ENCODE results near the gene NCKAP5L. TPM values are rescaled to one million over a fixed set of nuclear protein-coding genes. Genes with fewer than 3 reads are reported as not detected.

The NCKAP5L gene
- total RNA-seq, 2 donors from 2014 or later = 21.2 to 24.1 TPM

DNA sequence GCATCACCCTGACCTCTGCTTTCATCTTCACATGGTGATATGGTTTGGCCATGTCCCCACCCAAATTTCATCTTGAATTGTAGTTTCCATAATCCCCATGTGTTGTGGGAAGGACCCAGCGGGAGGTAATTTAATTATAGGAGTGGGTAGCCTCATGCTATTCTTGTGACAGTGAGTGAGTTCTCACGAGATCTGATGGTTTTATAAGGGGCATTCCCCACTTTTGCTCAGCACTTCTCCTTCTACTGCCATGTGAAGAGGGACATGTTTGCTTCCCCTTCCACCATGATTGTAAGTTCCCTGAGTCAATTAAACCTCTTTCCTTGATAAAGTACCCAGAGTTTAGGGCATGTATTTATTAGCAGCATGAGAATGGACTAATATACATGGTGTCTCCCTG lies 48.6 kb downstream of the NCKAP5L start:
- H3K27ac ChIP-seq (ENCODE audit: low read depth, low read length) = no peak overlapping the region
- no peak overlapping the region for H3K4me3 ChIP-seq (ENCODE audit: low read length)
- peaks cover 10% of the 10 kb centered on the region for H3K4me1 Mint-ChIP-seq
- no peak overlapping the region for H3K9ac ChIP-seq (ENCODE audit: extremely low read depth, low read length, poor library complexity, severe bottlenecking)
- no peaks in the 10 kb centered on the region for H3K36me3 Mint-ChIP-seq (ENCODE audit: low read depth)
- 67 to 92% methylated on average over 1 to 2 of the region's 2 CpGs for WGBS, 2 experiments (ENCODE audit: insufficient coverage in 1 of 2, insufficient read length in 1 of 2)
- H3K4me3 Mint-ChIP-seq = no peak overlapping the region
- DNase-seq = no peak
- H3K9me3 ChIP-seq (ENCODE audit: control insufficient read depth, low read length) = no peaks in the 10 kb centered on the region
- H3K27me3 ChIP-seq (ENCODE audit: control insufficient read depth, insufficient read depth, low read length, poor library complexity, severe bottlenecking) = peaks cover 5% of the 10 kb centered on the region
- TF ChIP-seq, protein P1, sequence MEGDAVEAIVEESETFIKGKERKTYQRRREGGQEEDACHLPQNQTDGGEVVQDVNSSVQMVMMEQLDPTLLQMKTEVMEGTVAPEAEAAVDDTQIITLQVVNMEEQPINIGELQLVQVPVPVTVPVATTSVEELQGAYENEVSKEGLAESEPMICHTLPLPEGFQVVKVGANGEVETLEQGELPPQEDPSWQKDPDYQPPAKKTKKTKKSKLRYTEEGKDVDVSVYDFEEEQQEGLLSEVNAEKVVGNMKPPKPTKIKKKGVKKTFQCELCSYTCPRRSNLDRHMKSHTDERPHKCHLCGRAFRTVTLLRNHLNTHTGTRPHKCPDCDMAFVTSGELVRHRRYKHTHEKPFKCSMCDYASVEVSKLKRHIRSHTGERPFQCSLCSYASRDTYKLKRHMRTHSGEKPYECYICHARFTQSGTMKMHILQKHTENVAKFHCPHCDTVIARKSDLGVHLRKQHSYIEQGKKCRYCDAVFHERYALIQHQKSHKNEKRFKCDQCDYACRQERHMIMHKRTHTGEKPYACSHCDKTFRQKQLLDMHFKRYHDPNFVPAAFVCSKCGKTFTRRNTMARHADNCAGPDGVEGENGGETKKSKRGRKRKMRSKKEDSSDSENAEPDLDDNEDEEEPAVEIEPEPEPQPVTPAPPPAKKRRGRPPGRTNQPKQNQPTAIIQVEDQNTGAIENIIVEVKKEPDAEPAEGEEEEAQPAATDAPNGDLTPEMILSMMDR (conservative IDR thresholded peaks at IDR 0.05) = no peak
- no peak overlapping the region for H3K27ac Mint-ChIP-seq
- H3K36me3 ChIP-seq (ENCODE audit: control insufficient read depth, insufficient read depth, low read length) = no peaks in the 10 kb centered on the region
- H3K9me3 Mint-ChIP-seq = no peaks in the 10 kb centered on the region
- no peaks in the 10 kb centered on the region for H3K4me1 ChIP-seq (ENCODE audit: control insufficient read depth, insufficient read depth, low read length)
- peaks cover 29% of the 10 kb centered on the region for H3K27me3 Mint-ChIP-seq (ENCODE audit: insufficient read depth)

DNA sequence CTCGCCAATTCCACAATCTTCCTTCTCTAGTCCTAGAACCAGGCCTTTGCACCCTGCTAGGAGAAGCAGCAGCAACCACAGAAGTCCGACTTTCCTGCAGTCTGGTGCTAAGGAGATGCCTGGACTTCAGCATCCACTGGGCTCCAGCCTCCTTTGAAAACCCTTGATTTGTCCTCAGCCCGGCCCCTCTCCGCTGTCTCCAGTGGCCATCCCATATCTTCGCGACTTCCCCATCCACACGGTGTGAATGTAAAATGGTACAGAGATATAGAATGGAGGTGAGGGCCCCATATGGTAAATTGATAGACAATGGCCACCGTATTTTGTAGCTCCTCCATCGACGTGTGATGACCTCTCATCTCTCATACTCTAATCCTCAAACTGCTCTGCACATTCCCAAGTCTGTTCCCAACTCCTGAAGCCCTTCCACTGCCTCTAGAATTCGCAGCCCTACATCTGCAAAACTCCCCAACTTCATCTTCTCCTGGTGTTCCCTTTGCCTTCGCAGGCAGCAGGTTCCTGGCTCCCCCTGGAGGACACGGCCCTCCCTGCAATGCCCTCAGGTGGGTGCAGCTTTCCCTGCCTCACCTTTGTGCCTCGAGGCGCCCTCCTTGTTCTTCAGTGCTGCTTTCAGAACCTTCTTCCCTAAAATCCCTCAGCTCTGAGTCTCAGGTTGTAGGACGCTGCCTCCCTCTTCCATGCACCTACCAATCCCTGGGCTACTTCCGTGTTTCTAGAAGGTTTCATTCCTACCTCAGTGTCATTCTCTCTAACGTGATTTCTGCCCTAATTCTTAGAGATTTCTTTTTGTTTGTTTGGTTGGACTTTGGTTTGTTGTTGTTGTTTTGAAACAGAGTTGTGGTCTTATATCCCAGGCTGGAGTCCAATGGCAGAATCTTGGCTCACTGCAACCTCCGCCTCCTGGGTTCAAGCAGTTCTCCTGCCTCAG lies 50.1 kb downstream of the NCKAP5L start:
- H3K9me3 Mint-ChIP-seq = no peaks in the 10 kb centered on the region
- Histone ChIP-seq H3K4me1 (ENCODE audit: control insufficient read depth, insufficient read depth, low read length) (no peaks in the 10 kb centered on the region), H3K27me3 (ENCODE audit: control insufficient read depth, insufficient read depth, low read length, poor library complexity, severe bottlenecking) (peaks cover 5% of the 10 kb centered on the region), H3K36me3 (ENCODE audit: control insufficient read depth, insufficient read depth, low read length) (no peaks in the 10 kb centered on the region), H3K9me3 (ENCODE audit: control insufficient read depth, low read length) (no peaks in the 10 kb centered on the region), H3K4me3 (ENCODE audit: low read length) (no peak overlapping the region), H3K27ac (ENCODE audit: low read depth, low read length) (no peak overlapping the region), H3K9ac (ENCODE audit: extremely low read depth, low read length, poor library complexity, severe bottlenecking) (no peak overlapping the region)
- no peak overlapping the region for H3K4me3 Mint-ChIP-seq
- DNase-seq = peak; percentile 98
- no peaks in the 10 kb centered on the region for H3K36me3 Mint-ChIP-seq (ENCODE audit: low read depth)
- 57 to 63% methylated on average over 8 to 19 of the region's 19 CpGs for WGBS, 2 experiments (ENCODE audit: insufficient coverage in 1 of 2, insufficient read length in 1 of 2)
- H3K4me1 Mint-ChIP-seq = peaks cover 10% of the 10 kb centered on the region
- H3K27ac Mint-ChIP-seq = no peak overlapping the region
- H3K27me3 Mint-ChIP-seq (ENCODE audit: insufficient read depth) = peaks cover 17% of the 10 kb centered on the region
- TF ChIP-seq, protein P1 (conservative IDR thresholded peaks at IDR 0.05) = peak; percentile 95

DNA sequence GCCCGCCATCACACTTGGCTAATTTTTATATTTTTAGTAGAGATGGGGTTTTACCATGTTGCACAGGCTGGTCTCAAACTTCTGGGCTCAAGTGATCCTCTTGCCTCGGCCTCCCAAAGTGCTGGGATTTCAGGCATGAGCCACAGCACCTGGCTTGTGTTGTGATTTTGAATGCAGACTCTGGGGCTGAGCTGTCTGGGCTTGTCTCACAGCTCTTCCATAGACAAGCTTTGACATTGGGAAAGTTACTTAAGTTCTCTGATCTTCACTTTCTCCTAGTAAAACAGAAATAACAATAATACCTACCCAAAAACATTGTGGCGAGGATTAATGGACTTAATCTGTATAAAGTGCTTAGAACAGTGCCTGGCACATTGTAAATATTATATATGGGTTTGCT lies 50.9 kb downstream of the NCKAP5L start:
- no peaks in the 10 kb centered on the region for H3K9me3 ChIP-seq (ENCODE audit: control insufficient read depth, low read length)
- H3K27ac ChIP-seq (ENCODE audit: low read depth, low read length) = no peak overlapping the region
- TF ChIP-seq, protein P1 (conservative IDR thresholded peaks at IDR 0.05) = no peak
- no peaks in the 10 kb centered on the region for H3K4me1 ChIP-seq (ENCODE audit: control insufficient read depth, insufficient read depth, low read length)
- peaks cover 5% of the 10 kb centered on the region for H3K27me3 ChIP-seq (ENCODE audit: control insufficient read depth, insufficient read depth, low read length, poor library complexity, severe bottlenecking)
- Mint-ChIP-seq H3K36me3 (ENCODE audit: low read depth) (no peaks in the 10 kb centered on the region), H3K4me3 (no peak overlapping the region), H3K27me3 (ENCODE audit: insufficient read depth) (peaks cover 18% of the 10 kb centered on the region), H3K4me1 (peaks cover 10% of the 10 kb centered on the region), H3K9me3 (no peaks in the 10 kb centered on the region), H3K27ac (no peak overlapping the region)
- no peaks in the 10 kb centered on the region for H3K36me3 ChIP-seq (ENCODE audit: control insufficient read depth, insufficient read depth, low read length)
- no peak for DNase-seq
- H3K4me3 ChIP-seq (ENCODE audit: low read length) = no peak overlapping the region
- no peak overlapping the region for H3K9ac ChIP-seq (ENCODE audit: extremely low read depth, low read length, poor library complexity, severe bottlenecking)
- 94 to 96% methylated on average over 2 to 3 of the region's 3 CpGs for WGBS, 2 experiments (ENCODE audit: insufficient coverage in 1 of 2, insufficient read length in 1 of 2)
